Mucosa of gallbladder (tissue), 1 donor: Measurements from ENCODE around the gene C11orf54. TPM values are rescaled to one million over a fixed set of nuclear protein-coding genes. Genes with fewer than 3 reads are reported as not detected.
"Not testable (repeated sequence)": the region's sequence is repeated elsewhere in the genome, so short reads cannot be mapped to it uniquely, and the experiment has no call there.

Experiments used
- DNase-seq: peaks from one replicate; pipeline ENCODE4 v3.0.0-alpha.2; 2020; ENCODE audit warnings: low spot score
- total RNA-seq: library from RNA; stranded (reverse); gene quantifications from one replicate; pipeline ENCODE4 v1.2.1, GENCODE V29; 2021
- donor health status: DM: no; HTN: no; CAD: no.

Gene C11orf54
- total RNA-seq, 1 donor from 2014 or later = 124 TPM

GRCh38 chr11:93766504-93766903 is 25.0 kb downstream of the C11orf54 start:
- no peak for DNase-seq

GRCh38 chr11:93767018-93767417 is 25.5 kb downstream of the C11orf54 start:
- no peak for DNase-seq

- no peak for DNase-seq
Observed at GRCh38 chr11:93770160-93770559, 28.7 kb downstream of the C11orf54 start.

GRCh38 chr11:93772123-93772522 is 30.7 kb downstream of the C11orf54 start:
- no peak for DNase-seq

- DNase-seq = no peak
Observed at GRCh38 chr11:93773045-93773477, 31.6 kb downstream of the C11orf54 start.

GRCh38 chr11:93773601-93774200 is 32.2 kb downstream of the C11orf54 start:
- no peak for DNase-seq

GRCh38 chr11:93774560-93774959 is 33.1 kb downstream of the C11orf54 start:
- DNase-seq = not testable (repeated sequence)

- no peak for DNase-seq
Observed at GRCh38 chr11:93775289-93775688, 33.8 kb downstream of the C11orf54 start.

GRCh38 chr11:93783362-93783761 is 41.9 kb downstream of the C11orf54 start:
- no peak for DNase-seq

- no peak for DNase-seq
Observed at GRCh38 chr11:93783765-93784144, 42.3 kb downstream of the C11orf54 start.

GRCh38 chr11:93784145-93784934 is 42.9 kb downstream of the C11orf54 start, which contains the start of gene MED17:
TSS of gene MED17 (plus strand) at chr11:93784282. CDS start at chr11:93784514, 232 bp downstream.
- DNase-seq = peak; percentile 93

- DNase-seq = no peak
Observed at GRCh38 chr11:93784935-93785360, 43.5 kb downstream of the C11orf54 start.

GRCh38 chr11:93791493-93791892 is 50.0 kb downstream of the C11orf54 start:
- DNase-seq = no peak

GRCh38 chr11:93796441-93797231 is 55.2 kb downstream of the C11orf54 start:
- DNase-seq = no peak

- DNase-seq = no peak
Observed at GRCh38 chr11:93801366-93801765, 59.9 kb downstream of the C11orf54 start.

GRCh38 chr11:93804879-93805278 is 63.4 kb downstream of the C11orf54 start:
- no peak for DNase-seq

GRCh38 chr11:93807980-93808379 is 66.5 kb downstream of the C11orf54 start:
- no peak for DNase-seq

- no peak for DNase-seq
Observed at GRCh38 chr11:93813974-93814373, 72.5 kb downstream of the C11orf54 start.
